SK-N-SH (cell line): ENCODE measurements around the gene AKR1A1. TPM values are rescaled to one million over a fixed set of nuclear protein-coding genes. Genes with fewer than 3 reads are reported as not detected.

Source experiments
- CTCF ChIA-PET: fragments of 300-600, 350-600 bp; formaldehyde crosslinking; extraction: SDS; loops from one replicate; lab custom pipeline; 2021; lab: Yijun Ruan, JAX
- POLR2A ChIA-PET: fragments of 350-600 bp; sonication (Branson Sonifier 250); formaldehyde crosslinking; extraction: SDS; loops from one replicate; lab custom pipeline; 2020; ENCODE audit warnings: antibody characterized with exemption, inconsistent platforms; lab: Yijun Ruan, JAX
- DNase-seq: peaks from one replicate; pipeline ENCODE4 v3.0.0; 2012
- H2AFZ ChIP-seq: fragments of 200-600 bp; sonication (generic); 2 replicates; pipeline ENCODE4 v1.8.1; 2016; ENCODE audit warnings: antibody characterized with exemption, mild to moderate bottlenecking, low read depth
- H3F3A ChIP-seq: fragments of 200-600 bp; sonication (generic); replicated peaks from 2 replicates; pipeline ENCODE3; 2016; ENCODE audit warnings: antibody characterized with exemption, mild to moderate bottlenecking; ENCODE audit not compliant: insufficient read depth
- H3K27ac ChIP-seq, 2 experiments: fragments of 200-500 bp in 1 of 2; fragments of 200-600 bp in 1 of 2; sonication (Bioruptor generic) in 1 of 2; sonication (generic), shearing (Covaris generic) in 1 of 2; 2 replicates each; pipeline versions ENCODE4 v1.5.1 to v1.6.1; 2014 to 2016; ENCODE audit warnings: low read depth in 2 of 2, inconsistent platforms in 1 of 2, low read length in 1 of 2, mild to moderate bottlenecking in 1 of 2, mixed read lengths in 1 of 2
- H3K27me3 ChIP-seq: fragments of 200-600 bp; sonication (generic), shearing (Covaris generic); 2 replicates; pipeline ENCODE4 v1.6.1; 2016; ENCODE audit warnings: mixed run types; ENCODE audit not compliant: insufficient read depth
- H3K36me3 ChIP-seq, 2 experiments: fragments of 200-500 bp in 1 of 2; fragments of 200-600 bp in 1 of 2; sonication (Bioruptor generic) in 1 of 2; sonication (generic) in 1 of 2; replicated peaks in 1 of 2; 2 replicates each; pipeline versions ENCODE3 to v1.5.1; 2014 to 2016; ENCODE audit warnings: low read length in 1 of 2, mild to moderate bottlenecking in 1 of 2; ENCODE audit not compliant: insufficient read depth in 2 of 2, control insufficient read depth in 1 of 2
- H3K4me1 ChIP-seq, 2 experiments: fragments of 200-500 bp in 1 of 2; fragments of 200-600 bp in 1 of 2; sonication (Bioruptor generic) in 1 of 2; sonication (generic), shearing (Covaris generic) in 1 of 2; 2 replicates each; pipeline versions ENCODE4 v1.5.1 to v1.6.1; 2014 to 2016; ENCODE audit warnings: low read depth in 1 of 2, low read length in 1 of 2, mixed run types in 1 of 2; ENCODE audit not compliant: insufficient read depth in 2 of 2, control insufficient read depth in 1 of 2
- H3K4me2 ChIP-seq: fragments of 200-600 bp; sonication (generic), shearing (Covaris generic); 2 replicates; pipeline ENCODE4 v1.6.1; 2017; ENCODE audit warnings: mixed run types
- H3K4me3 ChIP-seq, 2 experiments: fragments of 200-500 bp in 1 of 2; fragments of 200-600 bp in 1 of 2; sonication (Bioruptor generic) in 1 of 2; sonication (generic), shearing (Covaris generic) in 1 of 2; 2 replicates each; pipeline versions ENCODE4 v1.5.1 to v1.8.1; 2014 to 2016; ENCODE audit warnings: low read depth in 2 of 2, inconsistent platforms in 1 of 2, low read length in 1 of 2, mild to moderate bottlenecking in 1 of 2, mixed read lengths in 1 of 2, moderate library complexity in 1 of 2
- H3K79me2 ChIP-seq: fragments of 200-600 bp; sonication (generic); 2 replicates; pipeline ENCODE4 v1.8.1; 2017; ENCODE audit warnings: mild to moderate bottlenecking; ENCODE audit not compliant: insufficient read depth
- H3K9ac ChIP-seq: fragments of 200-600 bp; sonication (generic); 2 replicates; pipeline ENCODE4 v1.6.1; 2017; ENCODE audit warnings: mixed run types
- H3K9me2 ChIP-seq: fragments of 200-600 bp; sonication (generic); 2 replicates; pipeline ENCODE4 v1.6.1; 2017; ENCODE audit warnings: mixed run types
- H3K9me3 ChIP-seq: fragments of 200-600 bp; sonication (generic); 2 replicates; pipeline ENCODE4 v1.6.1; 2017; ENCODE audit warnings: mixed run types, mild to moderate bottlenecking, moderate library complexity
- H4K20me1 ChIP-seq: fragments of 200-600 bp; sonication (generic); 2 replicates; pipeline ENCODE4 v1.6.1; 2017; ENCODE audit warnings: mild to moderate bottlenecking, mixed run types; ENCODE audit not compliant: insufficient read depth
- ELF1 ChIP-seq: IDR thresholded peaks from 2 replicates; pipeline ENCODE4 v1.4.0; 2012
- EP300 ChIP-seq, 2 experiments: IDR thresholded peaks; 2 replicates each; pipeline versions ENCODE4 v1.4.0 to v1.6.1; 2012; ENCODE audit warnings: borderline replicate concordance in 1 of 2, low read depth in 1 of 2, low read length in 1 of 2
- FOSL2 ChIP-seq: IDR thresholded peaks from 2 replicates; pipeline ENCODE4 v1.4.0; 2012; ENCODE audit warnings: low read depth, mild to moderate bottlenecking, moderate library complexity, borderline replicate concordance
- POLR2AphosphoS5 ChIP-seq: IDR thresholded peaks from 2 replicates; pipeline ENCODE4 v1.6.1; 2012; ENCODE audit warnings: low read depth, low read length
- RCOR1 ChIP-seq: fragments of 150-350 bp; IDR thresholded peaks from 2 replicates; pipeline ENCODE4 v1.6.1; 2017; ENCODE audit warnings: antibody characterized with exemption, low read length
- TAF1 ChIP-seq: IDR thresholded peaks from 2 replicates; pipeline ENCODE4 v1.6.1; 2012; ENCODE audit warnings: low read depth, mild to moderate bottlenecking, low read length, moderate library complexity, borderline replicate concordance
- YY1 ChIP-seq: IDR thresholded peaks from 2 replicates; pipeline ENCODE4 v1.4.0; 2012; ENCODE audit warnings: low read depth, mild to moderate bottlenecking
- WGBS: methylation state at CpG from one replicate; pipeline ENCODE4 v1.1.6; 2017; ENCODE audit warnings: low lambda C conversion rate; 5-methylcytosine and 5-hydroxymethylcytosine counted together
- polyA plus RNA-seq, 3 experiments: library from polyadenylated mRNA; depleted of rRNA; stranded (reverse); fragments of >200 nt; gene quantifications; 2 replicates each; pipeline ENCODE4 v1.2.3, GENCODE V29; 2012
- TF ChIP-seq, protein P1 (sequence below): IDR thresholded peaks from 2 replicates; pipeline ENCODE4 v1.4.0; 2012; ENCODE audit warnings: low read depth, borderline replicate concordance
- TF ChIP-seq, protein P2 (sequence below): fragments of 200-600 bp; sonication (generic); IDR thresholded peaks from 2 replicates; pipeline ENCODE4 v1.6.1; 2017; ENCODE audit warnings: antibody characterized with exemption, mild to moderate bottlenecking, moderate library complexity

The AKR1A1 gene
- polyA plus RNA-seq, 1 of the 3 experiments (the other 2 are of a cell fraction), result 156 TPM

DNA sequence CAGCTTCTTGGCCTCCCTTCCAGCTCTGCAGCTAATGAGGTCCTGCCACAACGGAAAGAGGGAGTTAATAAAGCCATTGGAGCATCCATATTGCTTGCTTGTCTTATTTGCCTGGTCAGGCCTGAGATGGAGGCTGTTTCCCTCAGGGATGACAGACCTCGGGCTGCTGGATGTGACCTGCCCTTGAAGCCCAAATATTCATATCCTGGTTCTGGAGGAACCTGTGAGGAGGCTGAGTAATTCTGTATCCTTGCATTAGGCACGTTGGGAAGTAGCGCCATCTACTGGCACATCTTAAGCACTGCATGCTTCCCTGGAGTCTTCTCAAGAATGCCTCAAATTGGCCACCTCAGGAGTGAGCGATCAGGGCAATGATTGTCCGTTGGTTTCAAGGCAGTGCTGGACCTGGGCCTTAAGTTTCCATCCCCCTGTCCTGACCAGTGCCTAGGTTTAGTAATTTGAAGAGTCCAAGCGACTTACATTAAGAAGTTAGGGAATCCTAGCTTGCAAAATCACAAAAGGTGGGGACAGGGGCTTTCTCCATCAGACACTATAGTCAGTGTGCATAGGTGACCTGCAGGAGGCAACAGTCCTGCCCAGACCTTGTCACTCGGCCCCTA is 19.4 kb downstream of the AKR1A1 start (continued):
- TF ChIP-seq, protein P1, sequence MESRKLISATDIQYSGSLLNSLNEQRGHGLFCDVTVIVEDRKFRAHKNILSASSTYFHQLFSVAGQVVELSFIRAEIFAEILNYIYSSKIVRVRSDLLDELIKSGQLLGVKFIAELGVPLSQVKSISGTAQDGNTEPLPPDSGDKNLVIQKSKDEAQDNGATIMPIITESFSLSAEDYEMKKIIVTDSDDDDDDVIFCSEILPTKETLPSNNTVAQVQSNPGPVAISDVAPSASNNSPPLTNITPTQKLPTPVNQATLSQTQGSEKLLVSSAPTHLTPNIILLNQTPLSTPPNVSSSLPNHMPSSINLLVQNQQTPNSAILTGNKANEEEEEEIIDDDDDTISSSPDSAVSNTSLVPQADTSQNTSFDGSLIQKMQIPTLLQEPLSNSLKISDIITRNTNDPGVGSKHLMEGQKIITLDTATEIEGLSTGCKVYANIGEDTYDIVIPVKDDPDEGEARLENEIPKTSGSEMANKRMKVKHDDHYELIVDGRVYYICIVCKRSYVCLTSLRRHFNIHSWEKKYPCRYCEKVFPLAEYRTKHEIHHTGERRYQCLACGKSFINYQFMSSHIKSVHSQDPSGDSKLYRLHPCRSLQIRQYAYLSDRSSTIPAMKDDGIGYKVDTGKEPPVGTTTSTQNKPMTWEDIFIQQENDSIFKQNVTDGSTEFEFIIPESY, result no peak

DNA sequence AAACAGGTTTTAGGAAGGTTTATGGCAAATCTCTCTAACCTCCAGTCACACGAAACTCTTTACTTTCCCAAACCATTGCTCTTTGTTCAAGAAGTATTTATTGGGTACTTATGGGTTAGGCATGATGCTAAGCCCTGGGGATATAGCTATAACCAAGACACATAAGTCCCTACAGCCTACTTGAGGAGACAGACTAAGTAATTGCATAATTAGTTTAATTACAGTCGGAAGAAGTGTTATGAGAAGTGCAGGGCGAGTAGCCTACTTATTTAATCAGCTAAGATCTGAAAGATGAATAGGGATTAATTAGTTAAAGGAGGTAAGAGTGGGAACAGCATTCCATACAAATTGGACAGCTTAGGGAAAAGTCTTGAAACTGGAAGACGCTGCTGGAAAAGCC is 20.0 kb downstream of the AKR1A1 start:
- DNase-seq, result no peak
- no peak overlapping the region for H3K4me3 ChIP-seq
- peaks cover 13% of the 10 kb centered on the region for H3F3A ChIP-seq
- no peak overlapping the region for H3K27ac ChIP-seq
- H3K36me3 ChIP-seq, result peaks cover 20 to 41% of the 10 kb centered on the region in 2 experiments
- no peak overlapping the region for H2AFZ ChIP-seq
- CTCF ChIA-PET, result interaction anchor here (0.6 to 10.0 kb wide), 28 partner anchors 10 to 309 kb away, joined by 3 to 164 read pairs (median 4); partner anchors contain the start of genes AKR1A1, NASP and TESK2
- no peak overlapping the region for H3K9ac ChIP-seq
- POLR2A ChIA-PET, result no interaction called here
- no peak for TF ChIP-seq FOSL2
- TF ChIP-seq TAF1, result no peak
- no peak for TF ChIP-seq YY1
- no peak for TF ChIP-seq ELF1
- TF ChIP-seq POLR2AphosphoS5, result no peak
- no peak for TF ChIP-seq RCOR1
- H3K4me1 ChIP-seq, result peaks cover 0 to 5% of the 10 kb centered on the region in 2 experiments; a peak in 1 of 4 replicates
- no peaks in the 10 kb centered on the region for H3K79me2 ChIP-seq
- H4K20me1 ChIP-seq, result no peaks in the 10 kb centered on the region
- H3K9me3 ChIP-seq, result no peaks in the 10 kb centered on the region
- no peak overlapping the region for H3K4me2 ChIP-seq
- no peaks in the 10 kb centered on the region for H3K27me3 ChIP-seq
- WGBS, result 60% methylated on average over 4 of the region's 4 CpGs
- no peaks in the 10 kb centered on the region for H3K9me2 ChIP-seq

DNA sequence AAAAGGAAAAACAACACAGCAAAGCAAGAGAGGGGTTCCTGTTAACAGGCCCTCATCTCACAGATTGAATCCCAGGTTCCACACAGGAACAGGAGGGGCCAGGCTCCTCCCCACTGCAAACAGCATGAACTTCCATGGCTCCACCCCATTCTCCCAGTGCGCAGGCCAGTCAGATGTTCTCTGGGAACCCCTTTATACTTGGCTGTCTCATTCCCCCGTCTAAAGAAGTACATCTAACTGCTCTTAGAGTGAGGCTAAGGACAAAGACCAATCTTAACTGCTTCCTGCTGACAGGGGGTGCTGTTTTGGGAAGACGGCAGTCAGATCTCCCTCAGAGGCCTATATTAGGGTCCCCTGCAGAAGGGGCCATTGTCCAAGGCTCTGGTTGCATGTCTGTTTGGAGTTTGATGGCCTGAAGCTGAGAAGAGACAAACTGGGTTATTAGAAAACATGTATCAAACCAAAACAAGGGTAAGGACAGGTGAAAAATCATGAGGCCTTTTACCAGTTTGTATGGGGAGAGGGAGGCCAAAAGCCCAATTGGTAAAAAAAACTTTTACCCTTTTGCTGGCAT is 22.7 kb downstream of the AKR1A1 start:
- ChIA-PET CTCF (interaction anchor here (0.6 to 1.2 kb wide), 2 partner anchors 16 to 73 kb away, joined by 3 to 4 read pairs; partner anchors contain the start of genes CCDC163 and MMACHC), POLR2A (no interaction called here)
- no peaks in the 10 kb centered on the region for H3K27me3 ChIP-seq
- no peaks in the 10 kb centered on the region for H3K4me1 ChIP-seq
- H3K27ac ChIP-seq, result no peak overlapping the region
- no peak for DNase-seq
- H3K4me2 ChIP-seq, result no peak overlapping the region
- no peak overlapping the region for H3K4me3 ChIP-seq
- no peaks in the 10 kb centered on the region for H3K9me3 ChIP-seq
- no peaks in the 10 kb centered on the region for H3K79me2 ChIP-seq
- no peak overlapping the region for H3K9ac ChIP-seq
- no peaks in the 10 kb centered on the region for H4K20me1 ChIP-seq
- peaks cover 18% of the 10 kb centered on the region for H3F3A ChIP-seq
- H2AFZ ChIP-seq, result no peak overlapping the region
- no peak for TF ChIP-seq EP300 (IDR thresholded peaks at IDR 0.05; ENCODE audit: borderline replicate concordance in 1 of 2, low read depth in 1 of 2, low read length in 1 of 2)
- TF ChIP-seq, protein P2, sequence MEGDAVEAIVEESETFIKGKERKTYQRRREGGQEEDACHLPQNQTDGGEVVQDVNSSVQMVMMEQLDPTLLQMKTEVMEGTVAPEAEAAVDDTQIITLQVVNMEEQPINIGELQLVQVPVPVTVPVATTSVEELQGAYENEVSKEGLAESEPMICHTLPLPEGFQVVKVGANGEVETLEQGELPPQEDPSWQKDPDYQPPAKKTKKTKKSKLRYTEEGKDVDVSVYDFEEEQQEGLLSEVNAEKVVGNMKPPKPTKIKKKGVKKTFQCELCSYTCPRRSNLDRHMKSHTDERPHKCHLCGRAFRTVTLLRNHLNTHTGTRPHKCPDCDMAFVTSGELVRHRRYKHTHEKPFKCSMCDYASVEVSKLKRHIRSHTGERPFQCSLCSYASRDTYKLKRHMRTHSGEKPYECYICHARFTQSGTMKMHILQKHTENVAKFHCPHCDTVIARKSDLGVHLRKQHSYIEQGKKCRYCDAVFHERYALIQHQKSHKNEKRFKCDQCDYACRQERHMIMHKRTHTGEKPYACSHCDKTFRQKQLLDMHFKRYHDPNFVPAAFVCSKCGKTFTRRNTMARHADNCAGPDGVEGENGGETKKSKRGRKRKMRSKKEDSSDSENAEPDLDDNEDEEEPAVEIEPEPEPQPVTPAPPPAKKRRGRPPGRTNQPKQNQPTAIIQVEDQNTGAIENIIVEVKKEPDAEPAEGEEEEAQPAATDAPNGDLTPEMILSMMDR, result 0 out of 2 replicates have a peak, but pooled peaks have one; percentile 15
- TF ChIP-seq, all 33 proteins: peak for 1
- WGBS, result 76% methylated on average over 3 of the region's 3 CpGs
- Histone ChIP-seq H3K9me2 (no peaks in the 10 kb centered on the region), H3K36me3 (peaks cover 14 to 26% of the 10 kb centered on the region in 2 experiments)
